Prostate gland (tissue), 2 donors: ENCODE measurements around the gene TBX2. TPM values are rescaled to one million over a fixed set of nuclear protein-coding genes. Genes with fewer than 3 reads are reported as not detected.
"Not testable (repeated sequence)": the region's sequence is repeated elsewhere in the genome, so short reads cannot be mapped to it uniquely, and the experiment has no call there.

Experiments
- DNase-seq: peaks from one replicate; pipeline ENCODE4 v3.0.0-alpha.2; 2019; ENCODE audit warnings: low spot score
- H3K27ac ChIP-seq, 2 donors: fragments of 200-600 bp; sonication (generic); 2 replicates each; pipeline ENCODE4 v1.5.1; 2017 to 2019
- H3K27me3 ChIP-seq: fragments of 200-600 bp; sonication (generic); replicated peaks from 2 replicates; pipeline ENCODE4 v1.5.1; 2019; ENCODE audit not compliant: insufficient read depth
- H3K36me3 ChIP-seq, 2 donors: fragments of 200-600 bp; sonication (generic); 1 replicate in 1 of 2; 2 replicates in 1 of 2; pipeline versions ENCODE4 v1.5.1 to v1.8.1; 2017 to 2019
- H3K4me1 ChIP-seq: fragments of 200-600 bp; sonication (generic); replicated peaks from 2 replicates; pipeline ENCODE4 v1.5.1; 2019
- H3K4me3 ChIP-seq, 2 donors: fragments of 200-600 bp; sonication (generic); 2 replicates each; pipeline ENCODE4 v1.5.1; 2017 to 2019
- H3K9me3 ChIP-seq: fragments of 200-600 bp; sonication (generic); 2 replicates; pipeline ENCODE4 v1.5.1; 2017
- CTCF ChIP-seq, 4 experiments: fragments of 200-600 bp in 2 of 4; fragments of 450-650 bp in 2 of 4; sonication (generic) in 2 of 4; IDR thresholded peaks; 1 replicate in 3 of 4; 2 replicates in 1 of 4; pipeline ENCODE4 v1.5.1; 2016 to 2019; ENCODE audit warnings: antibody characterized with exemption in 4 of 4, mild to moderate bottlenecking in 2 of 4, moderate library complexity in 2 of 4
- POLR2A ChIP-seq: fragments of 450-650 bp; IDR thresholded peaks from one replicate; pipeline ENCODE4 v1.6.1; 2016; ENCODE audit warnings: antibody characterized with exemption, mild to moderate bottlenecking
- POLR2AphosphoS5 ChIP-seq: sonication (generic); formaldehyde crosslinking; IDR thresholded peaks from one replicate; pipeline ENCODE4 v1.6.1; 2017; ENCODE audit warnings: antibody characterized with exemption
- WGBS: methylation state at CpG from one replicate; pipeline ENCODE4 v1.1.5; 2018; 5-methylcytosine and 5-hydroxymethylcytosine counted together
- intact Hi-C: fragments of 100-400 bp; cut with DNase I; formaldehyde crosslinking; loops from one replicate; pipeline ENCODE4 v1.14.2; 2022
- total RNA-seq, 2 donors: library from RNA; depleted of rRNA; stranded (reverse); fragments of >200 nt; gene quantifications; one replicate each; pipeline ENCODE4 v1.1.0, GENCODE V29; 2016

Gene TBX2
- total RNA-seq, 2 donors from 2014 or later, result 9.2 to 34.1 TPM

GRCh38 chr17:61447358-61447757, 47.7 kb downstream of the TBX2 start:
- intact Hi-C loops, result no loop called here
- Histone ChIP-seq H3K27me3 (peaks cover under 1% of the 10 kb centered on the region), H3K9me3 (no peaks in the 10 kb centered on the region), H3K27ac (no peak overlapping the region), H3K4me1 (no peaks in the 10 kb centered on the region), H3K4me3 (no peak overlapping the region), H3K36me3 (no peaks in the 10 kb centered on the region)
- TF ChIP-seq POLR2AphosphoS5, result no peak
- TF ChIP-seq POLR2A, result no peak
- TF ChIP-seq CTCF (IDR thresholded peaks at IDR 0.05), result no peak
- DNase-seq, result no peak

GRCh38 chr17:61448042-61448441, 48.4 kb downstream of the TBX2 start:
- Histone ChIP-seq H3K9me3 (no peaks in the 10 kb centered on the region), H3K36me3 (no peaks in the 10 kb centered on the region), H3K4me1 (no peaks in the 10 kb centered on the region), H3K4me3 (no peak overlapping the region), H3K27ac (no peak overlapping the region), H3K27me3 (peaks cover 5% of the 10 kb centered on the region)
- no peak for TF ChIP-seq POLR2A
- intact Hi-C loops, result no loop called here
- 91% methylated on average over 2 of the region's 2 CpGs for WGBS
- DNase-seq, result no peak

- H3K27me3 ChIP-seq, H3K4me1 ChIP-seq, H3K4me3 ChIP-seq, intact Hi-C loops, H3K27ac ChIP-seq, H3K9me3 ChIP-seq, H3K36me3 ChIP-seq, DNase-seq: not testable (repeated sequence)
- 97% methylated on average over 4 of the region's 4 CpGs for WGBS
Measured at GRCh38 chr17:61449140-61449539, 49.5 kb downstream of the TBX2 start.

- H3K27me3 ChIP-seq, result peaks cover 14% of the 10 kb centered on the region
- H3K4me3 ChIP-seq, result no peak overlapping the region
- no peaks in the 10 kb centered on the region for H3K9me3 ChIP-seq
- no peak for DNase-seq
- no peaks in the 10 kb centered on the region for H3K4me1 ChIP-seq
- no peaks in the 10 kb centered on the region for H3K36me3 ChIP-seq
- intact Hi-C loops, result loop anchor here (5.0 kb wide), 1 partner anchor 48 kb away; no protein-coding TSS in a partner anchor
- TF ChIP-seq CTCF (IDR thresholded peaks at IDR 0.05), result no peak
- TF ChIP-seq POLR2AphosphoS5, result peak; percentile 16
- TF ChIP-seq POLR2A, result no peak
- no peak overlapping the region for H3K27ac ChIP-seq
- WGBS, result 91% methylated on average over 9 of the region's 9 CpGs
Measured at GRCh38 chr17:61449707-61450640, 50.3 kb downstream of the TBX2 start.

GRCh38 chr17:61450641-61451537, 51.2 kb downstream of the TBX2 start:
- Histone ChIP-seq H3K9me3 (no peaks in the 10 kb centered on the region), H3K4me3 (no peak overlapping the region), H3K27ac (peak overlapping the region in 1 of 2 donors; percentile 64), H3K4me1 (no peaks in the 10 kb centered on the region), H3K36me3 (no peaks in the 10 kb centered on the region), H3K27me3 (peaks cover 21% of the 10 kb centered on the region)
- TF ChIP-seq POLR2A, result no peak
- TF ChIP-seq CTCF (IDR thresholded peaks at IDR 0.05), result no peak
- TF ChIP-seq POLR2AphosphoS5, result no peak
- intact Hi-C loops, result loop anchor here (5.0 kb wide), 1 partner anchor 49 kb away; no protein-coding TSS in a partner anchor
- DNase-seq, result no peak
- 79% methylated on average over 19 of the region's 19 CpGs for WGBS
